HG03066 (cell line): ENCODE results near the gene MOSMO.
A peak's percentile ranks its signal among the peaks of the same experiment; 100 is the strongest.
"Not testable (repeated sequence)": the region's sequence is repeated elsewhere in the genome, so short reads cannot be mapped to it uniquely, and the experiment has no call there.

ENCODE experiments used
- ATAC-seq: cut with Tn5 transposase; IDR thresholded peaks from one replicate; pipeline ENCODE4 v1.9.1; 2021; ENCODE audit warnings: low read depth; ENCODE audit not compliant: unreplicated experiment

The MOSMO gene

GRCh38 chr16:22001591-22001990 is 6.3 kb upstream of the MOSMO start:
- ATAC-seq, result no peak

GRCh38 chr16:22002047-22002446 is 5.9 kb upstream of the MOSMO start:
- ATAC-seq, result not testable (repeated sequence)

- no peak for ATAC-seq
These were observed 4.7 kb upstream of the MOSMO start for GRCh38 chr16:22003195-22003594.

GRCh38 chr16:22004341-22004740 is 3.6 kb upstream of the MOSMO start:
- ATAC-seq, result no peak

GRCh38 chr16:22005746-22006145 is 2.2 kb upstream of the MOSMO start:
- ATAC-seq, result no peak

- ATAC-seq, result no peak
These were observed 1.3 kb upstream of the MOSMO start for GRCh38 chr16:22006636-22007035.

- ATAC-seq, result no peak
These were observed 777 bp upstream of the MOSMO start for GRCh38 chr16:22007159-22007508.

- ATAC-seq, result no peak
These were observed 526 bp downstream of the MOSMO start for GRCh38 chr16:22008215-22009059.

GRCh38 chr16:22010902-22011301 is 3.0 kb downstream of the MOSMO start:
- ATAC-seq, result no peak

- ATAC-seq, result no peak
These were observed 4.3 kb downstream of the MOSMO start for GRCh38 chr16:22012241-22012640.

GRCh38 chr16:22013486-22013885 is 5.6 kb downstream of the MOSMO start:
- no peak for ATAC-seq

GRCh38 chr16:22014271-22014873 is 6.5 kb downstream of the MOSMO start:
- ATAC-seq, result no peak

GRCh38 chr16:22016927-22017326 is 9.0 kb downstream of the MOSMO start:
- ATAC-seq, result no peak

- no peak for ATAC-seq
These were observed 10.6 kb downstream of the MOSMO start for GRCh38 chr16:22018559-22018958.

GRCh38 chr16:22022151-22022550 is 14.2 kb downstream of the MOSMO start:
- no peak for ATAC-seq

GRCh38 chr16:22023505-22023904 is 15.6 kb downstream of the MOSMO start:
- ATAC-seq, result peak; percentile 66

- ATAC-seq, result not testable (repeated sequence)
These were observed 16.9 kb downstream of the MOSMO start for GRCh38 chr16:22024785-22025184.

- no peak for ATAC-seq
These were observed 19.7 kb downstream of the MOSMO start for GRCh38 chr16:22027633-22028032.

GRCh38 chr16:22029632-22030031 is 21.7 kb downstream of the MOSMO start:
- ATAC-seq, result no peak

- no peak for ATAC-seq
These were observed 22.3 kb downstream of the MOSMO start for GRCh38 chr16:22030087-22030812.

- no peak for ATAC-seq
These were observed 23.7 kb downstream of the MOSMO start for GRCh38 chr16:22031483-22032083.
